GM18526 (cell line): ENCODE data around the gene CLASP1.

ENCODE experiments used
- POLR2A ChIP-seq: IDR thresholded peaks from 3 replicates; pipeline ENCODE4 v1.6.1; 2011; ENCODE audit not compliant: insufficient read length; ENCODE audit errors: extremely low read depth

The CLASP1 gene

GRCh38 chr2:121376535-121377250 lies 272.6 kb downstream of the CLASP1 start:
- no peak for TF ChIP-seq POLR2A

- no peak for TF ChIP-seq POLR2A
Observed at GRCh38 chr2:121375621-121376159, 273.6 kb downstream of the CLASP1 start.

GRCh38 chr2:121372721-121373353 lies 276.4 kb downstream of the CLASP1 start:
- TF ChIP-seq POLR2A, result no peak

GRCh38 chr2:121372082-121372481 lies 277.2 kb downstream of the CLASP1 start:
- TF ChIP-seq POLR2A, result no peak

GRCh38 chr2:121368836-121369235 lies 280.4 kb downstream of the CLASP1 start:
- TF ChIP-seq POLR2A, result no peak

- no peak for TF ChIP-seq POLR2A
Observed at GRCh38 chr2:121368155-121368554, 281.1 kb downstream of the CLASP1 start.

GRCh38 chr2:121367246-121367900 lies 281.9 kb downstream of the CLASP1 start:
- no peak for TF ChIP-seq POLR2A

- TF ChIP-seq POLR2A, result no peak
Observed at GRCh38 chr2:121366040-121366439, 283.2 kb downstream of the CLASP1 start.

- no peak for TF ChIP-seq POLR2A
Observed at GRCh38 chr2:121365061-121365460, 284.2 kb downstream of the CLASP1 start.

- no peak for TF ChIP-seq POLR2A
Observed at GRCh38 chr2:121363632-121364420, 285.4 kb downstream of the CLASP1 start.

- no peak for TF ChIP-seq POLR2A
Observed at GRCh38 chr2:121362774-121363173, 286.5 kb downstream of the CLASP1 start.

- TF ChIP-seq POLR2A, result no peak
Observed at GRCh38 chr2:121362226-121362625, 287.0 kb downstream of the CLASP1 start.

GRCh38 chr2:121360566-121361300 lies 288.5 kb downstream of the CLASP1 start:
- no peak for TF ChIP-seq POLR2A

GRCh38 chr2:121359716-121360565 lies 289.3 kb downstream of the CLASP1 start:
- no peak for TF ChIP-seq POLR2A
